ENCODE results near the gene SLC5A3.

DNA sequence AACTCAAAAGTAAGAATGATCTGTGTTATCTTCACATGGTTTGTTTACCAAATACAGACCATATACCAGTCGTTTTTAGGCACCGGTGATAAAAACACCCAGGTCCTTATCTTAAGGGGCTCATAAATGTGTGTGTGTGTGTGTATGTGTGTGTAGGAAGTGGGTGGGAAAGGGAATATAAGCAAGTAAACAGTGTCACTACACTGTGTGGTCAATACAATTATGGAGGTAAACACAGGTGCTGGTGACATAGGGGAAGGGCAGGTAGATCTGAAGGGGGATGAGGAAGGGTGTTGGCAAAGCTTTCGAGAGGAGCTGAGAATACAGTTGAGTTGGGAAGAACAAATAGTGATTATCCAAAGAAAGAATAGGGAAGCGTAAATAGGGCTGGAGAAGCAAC is 19.1 kb upstream of the SLC5A3 start:
- no peak for TF ChIP-seq POLR2A (IDR thresholded peaks at IDR 0.05)
- TF ChIP-seq, protein P1, sequence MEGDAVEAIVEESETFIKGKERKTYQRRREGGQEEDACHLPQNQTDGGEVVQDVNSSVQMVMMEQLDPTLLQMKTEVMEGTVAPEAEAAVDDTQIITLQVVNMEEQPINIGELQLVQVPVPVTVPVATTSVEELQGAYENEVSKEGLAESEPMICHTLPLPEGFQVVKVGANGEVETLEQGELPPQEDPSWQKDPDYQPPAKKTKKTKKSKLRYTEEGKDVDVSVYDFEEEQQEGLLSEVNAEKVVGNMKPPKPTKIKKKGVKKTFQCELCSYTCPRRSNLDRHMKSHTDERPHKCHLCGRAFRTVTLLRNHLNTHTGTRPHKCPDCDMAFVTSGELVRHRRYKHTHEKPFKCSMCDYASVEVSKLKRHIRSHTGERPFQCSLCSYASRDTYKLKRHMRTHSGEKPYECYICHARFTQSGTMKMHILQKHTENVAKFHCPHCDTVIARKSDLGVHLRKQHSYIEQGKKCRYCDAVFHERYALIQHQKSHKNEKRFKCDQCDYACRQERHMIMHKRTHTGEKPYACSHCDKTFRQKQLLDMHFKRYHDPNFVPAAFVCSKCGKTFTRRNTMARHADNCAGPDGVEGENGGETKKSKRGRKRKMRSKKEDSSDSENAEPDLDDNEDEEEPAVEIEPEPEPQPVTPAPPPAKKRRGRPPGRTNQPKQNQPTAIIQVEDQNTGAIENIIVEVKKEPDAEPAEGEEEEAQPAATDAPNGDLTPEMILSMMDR (IDR thresholded peaks at IDR 0.05): no peak
